Measurements from ENCODE around the gene SARNP.

The SARNP gene

GRCh38 chr12:55726971-55727370, 90.6 kb downstream of the SARNP start:
- no peak for DNase-seq (ENCODE audit: low read depth in 2 of 2, low spot score in 1 of 2)

- DNase-seq (ENCODE audit: low read depth in 2 of 2, low spot score in 1 of 2) = no peak
These were observed 92.0 kb downstream of the SARNP start for GRCh38 chr12:55725556-55725955.

- DNase-seq (ENCODE audit: low read depth in 2 of 2, low spot score in 1 of 2) = no peak
These were observed 92.6 kb downstream of the SARNP start for GRCh38 chr12:55724940-55725309.

GRCh38 chr12:55724226-55724939, 93.1 kb downstream of the SARNP start:
- no peak for DNase-seq (ENCODE audit: low read depth in 2 of 2, low spot score in 1 of 2)

GRCh38 chr12:55723516-55724225, 93.9 kb downstream of the SARNP start:
- DNase-seq (ENCODE audit: low read depth in 2 of 2, low spot score in 1 of 2) = no peak

- DNase-seq (ENCODE audit: low read depth in 2 of 2, low spot score in 1 of 2) = no peak
These were observed 94.6 kb downstream of the SARNP start for GRCh38 chr12:55722948-55723347.

GRCh38 chr12:55721601-55722213, 95.8 kb downstream of the SARNP start:
- no peak for DNase-seq (ENCODE audit: low read depth in 2 of 2, low spot score in 1 of 2)

GRCh38 chr12:55720894-55721444, 96.6 kb downstream of the SARNP start:
- DNase-seq (ENCODE audit: low read depth in 2 of 2, low spot score in 1 of 2) = no peak

GRCh38 chr12:55720071-55720564, 97.4 kb downstream of the SARNP start, which contains the start of gene RDH5:
RDH5 (plus strand) TSS chr12:55720393; CDS start chr12:55721185, 792 bp downstream.
- no peak for DNase-seq (ENCODE audit: low read depth in 2 of 2, low spot score in 1 of 2)

- DNase-seq (ENCODE audit: low read depth in 2 of 2, low spot score in 1 of 2) = no peak
These were observed 98.2 kb downstream of the SARNP start for GRCh38 chr12:55719371-55719770.

- no peak for DNase-seq (ENCODE audit: low read depth in 2 of 2, low spot score in 1 of 2)
These were observed 98.8 kb downstream of the SARNP start for GRCh38 chr12:55718624-55719275.

GRCh38 chr12:55718015-55718414, 99.5 kb downstream of the SARNP start:
- no peak for DNase-seq (ENCODE audit: low read depth in 2 of 2, low spot score in 1 of 2)

GRCh38 chr12:55717011-55718007, 100.2 kb downstream of the SARNP start:
- DNase-seq (ENCODE audit: low read depth in 2 of 2, low spot score in 1 of 2) = no peak

GRCh38 chr12:55716582-55716957, 101.0 kb downstream of the SARNP start:
- DNase-seq (ENCODE audit: low read depth in 2 of 2, low spot score in 1 of 2) = no peak

- peak; percentile 77 to 84 for DNase-seq (ENCODE audit: low read depth in 2 of 2, low spot score in 1 of 2)
These were observed 101.5 kb downstream of the SARNP start, which contains the start of gene BLOC1S1 for GRCh38 chr12:55715833-55716581. BLOC1S1 (plus strand) TSS chr12:55716046; CDS start chr12:55716052, 6 bp downstream.

GRCh38 chr12:55715169-55715764, 102.3 kb downstream of the SARNP start:
- no peak for DNase-seq (ENCODE audit: low read depth in 2 of 2, low spot score in 1 of 2)

- no peak for DNase-seq (ENCODE audit: low read depth in 2 of 2, low spot score in 1 of 2)
These were observed 103.8 kb downstream of the SARNP start for GRCh38 chr12:55713721-55714120.

- DNase-seq (ENCODE audit: low read depth in 2 of 2, low spot score in 1 of 2) = no peak
These were observed 104.7 kb downstream of the SARNP start for GRCh38 chr12:55712700-55713415.
